Activated B cell treated with CpG ODN at 0.5 μM for 24 hours (primary cell): Measurements from ENCODE around the gene PLGRKT. TPM values are rescaled to one million over a fixed set of nuclear protein-coding genes. Genes with fewer than 3 reads are reported as not detected.

Experiments used
- ATAC-seq: fragments of 200-7000 bp; cut with Tn5 transposase; one replicate; pipeline ENCODE4 v1.10.0; 2021; ENCODE audit warnings: low read depth, mild to moderate bottlenecking, moderate library complexity
- CTCF ChIA-PET: fragments of 350-600 bp; sonication (Branson Sonifier 250); formaldehyde crosslinking; loops from one replicate; lab custom pipeline; 2021; ENCODE audit warnings: antibody characterized with exemption; lab: Charles Lee
- POLR2A ChIA-PET: fragments of 350-600 bp; sonication (Branson Sonifier 250); formaldehyde crosslinking; loops from one replicate; lab custom pipeline; 2021; ENCODE audit warnings: antibody characterized with exemption; lab: Charles Lee
- DNase-seq: peaks from one replicate; pipeline ENCODE4 v3.0.0; 2022
- H3K27ac Mint-ChIP-seq: one replicate; pipeline ENCODE4 v1.8.0; 2020; ENCODE audit warnings: mixed read lengths
- H3K27me3 Mint-ChIP-seq: one replicate; pipeline ENCODE4 v1.8.0; 2021; ENCODE audit warnings: mixed read lengths
- H3K36me3 Mint-ChIP-seq: one replicate; pipeline ENCODE4 v1.8.0; 2021; ENCODE audit warnings: low read depth, mixed read lengths
- H3K4me1 Mint-ChIP-seq: one replicate; pipeline ENCODE4 v1.8.0; 2021; ENCODE audit warnings: mixed read lengths
- H3K4me3 Mint-ChIP-seq: one replicate; pipeline ENCODE4 v1.8.0; 2020; ENCODE audit warnings: mild to moderate bottlenecking, mixed read lengths
- H3K9me3 Mint-ChIP-seq: one replicate; pipeline ENCODE4 v1.8.0; 2020; ENCODE audit warnings: mixed read lengths
- CTCF ChIP-seq: fragments of 200-600 bp; IDR thresholded peaks from one replicate; pipeline ENCODE4 v1.8.0; 2022; ENCODE audit warnings: antibody characterized with exemption, mild to moderate bottlenecking
- intact Hi-C: fragments of 100-400 bp; cut with micrococcal nuclease; formaldehyde crosslinking; loops from one replicate; pipeline ENCODE4 v1.15.1; 2024
- total RNA-seq: library from RNA; stranded (reverse); gene quantifications from 2 replicates; pipeline ENCODE4 v1.2.3, GENCODE V29; 2022

Gene PLGRKT
- total RNA-seq, 1 donor from 2014 or later: 59.7 TPM

- no peak for TF ChIP-seq CTCF
- no peaks in the 10 kb centered on the region for H3K27me3 Mint-ChIP-seq
- ATAC-seq: no peak
- no peak overlapping the region for H3K4me3 Mint-ChIP-seq
- no peaks in the 10 kb centered on the region for H3K9me3 Mint-ChIP-seq
- ChIA-PET POLR2A (interaction anchor here (0.7 to 1.0 kb wide), 3 partner anchors 12 to 45 kb away, joined by 3 to 5 read pairs (median 3); partner anchors contain the start of gene CD274), CTCF (no interaction called here)
- no peaks in the 10 kb centered on the region for H3K36me3 Mint-ChIP-seq
- intact Hi-C loops: no loop called here
- DNase-seq: no peak
- H3K4me1 Mint-ChIP-seq: peaks cover 33% of the 10 kb centered on the region
- H3K27ac Mint-ChIP-seq: no peak overlapping the region
These were observed 44.5 kb upstream of the PLGRKT start for GRCh38 chr9:5482194-5482593.

- ChIA-PET POLR2A (interaction anchor here (0.9 to 1.0 kb wide), 2 partner anchors 13 to 31 kb away, joined by 3 read pairs; partner anchors contain the start of gene CD274), CTCF (interaction anchor here (1.2 kb wide), 1 partner anchor 8 kb away, joined by 4 read pairs; no protein-coding TSS in a partner anchor)
- Mint-ChIP-seq H3K36me3 (no peaks in the 10 kb centered on the region), H3K9me3 (no peaks in the 10 kb centered on the region), H3K27me3 (no peaks in the 10 kb centered on the region), H3K4me3 (peak overlapping the region; percentile 57), H3K27ac (no peak overlapping the region), H3K4me1 (peaks cover 33% of the 10 kb centered on the region)
- intact Hi-C loops: loop anchor here (2.0 kb wide), 1 partner anchor 29 kb away; the partner anchor contains the start of gene PDCD1LG2
- ATAC-seq (peak; percentile 49), DNase-seq (no peak)
- no peak for TF ChIP-seq CTCF
These were observed 43.8 kb upstream of the PLGRKT start for GRCh38 chr9:5481322-5482040.

- ATAC-seq (no peak), DNase-seq (no peak)
- no peak for TF ChIP-seq CTCF
- intact Hi-C loops: loop anchor here (2.0 kb wide), 1 partner anchor 30 kb away; the partner anchor contains the start of gene PDCD1LG2
- H3K27ac Mint-ChIP-seq: no peak overlapping the region
- peaks cover 33% of the 10 kb centered on the region for H3K4me1 Mint-ChIP-seq
- no peak overlapping the region for H3K4me3 Mint-ChIP-seq
- H3K27me3 Mint-ChIP-seq: no peaks in the 10 kb centered on the region
- H3K36me3 Mint-ChIP-seq: no peaks in the 10 kb centered on the region
- H3K9me3 Mint-ChIP-seq: peaks cover 2% of the 10 kb centered on the region
- ChIA-PET POLR2A (interaction anchor here (0.9 to 2.2 kb wide), 3 partner anchors 102 to 105 kb away, joined by 3 to 16 read pairs (median 5); no protein-coding TSS in a partner anchor), CTCF (interaction anchor here (1.2 kb wide), 1 partner anchor 9 kb away, joined by 4 read pairs; no protein-coding TSS in a partner anchor)
These were observed 43.2 kb upstream of the PLGRKT start for GRCh38 chr9:5480919-5481318.

- no peak for TF ChIP-seq CTCF
- Mint-ChIP-seq H3K27ac (no peak overlapping the region), H3K27me3 (no peaks in the 10 kb centered on the region), H3K4me3 (no peak overlapping the region), H3K4me1 (peaks cover 33% of the 10 kb centered on the region), H3K9me3 (peaks cover 2% of the 10 kb centered on the region), H3K36me3 (no peaks in the 10 kb centered on the region)
- intact Hi-C loops: loop anchor here (2.0 kb wide), 1 partner anchor 31 kb away; the partner anchor contains the start of gene PDCD1LG2
- ATAC-seq (no peak), DNase-seq (no peak)
- CTCF ChIA-PET: interaction anchor here (1.2 kb wide), 1 partner anchor 10 kb away, joined by 4 read pairs; no protein-coding TSS in a partner anchor
- POLR2A ChIA-PET: interaction anchor here (0.9 to 2.2 kb wide), 6 partner anchors 21 to 106 kb away, joined by 3 to 16 read pairs (median 4); partner anchors contain the start of genes CD274 and PLGRKT
These were observed 42.4 kb upstream of the PLGRKT start for GRCh38 chr9:5479994-5480694.
